ENCODE data around the gene TMEM190. TPM values are rescaled to one million over a fixed set of nuclear protein-coding genes. Genes with fewer than 3 reads are reported as not detected.

TMEM190 gene
- total RNA-seq, 1 experiment from 2014 or later = not detected

DNA sequence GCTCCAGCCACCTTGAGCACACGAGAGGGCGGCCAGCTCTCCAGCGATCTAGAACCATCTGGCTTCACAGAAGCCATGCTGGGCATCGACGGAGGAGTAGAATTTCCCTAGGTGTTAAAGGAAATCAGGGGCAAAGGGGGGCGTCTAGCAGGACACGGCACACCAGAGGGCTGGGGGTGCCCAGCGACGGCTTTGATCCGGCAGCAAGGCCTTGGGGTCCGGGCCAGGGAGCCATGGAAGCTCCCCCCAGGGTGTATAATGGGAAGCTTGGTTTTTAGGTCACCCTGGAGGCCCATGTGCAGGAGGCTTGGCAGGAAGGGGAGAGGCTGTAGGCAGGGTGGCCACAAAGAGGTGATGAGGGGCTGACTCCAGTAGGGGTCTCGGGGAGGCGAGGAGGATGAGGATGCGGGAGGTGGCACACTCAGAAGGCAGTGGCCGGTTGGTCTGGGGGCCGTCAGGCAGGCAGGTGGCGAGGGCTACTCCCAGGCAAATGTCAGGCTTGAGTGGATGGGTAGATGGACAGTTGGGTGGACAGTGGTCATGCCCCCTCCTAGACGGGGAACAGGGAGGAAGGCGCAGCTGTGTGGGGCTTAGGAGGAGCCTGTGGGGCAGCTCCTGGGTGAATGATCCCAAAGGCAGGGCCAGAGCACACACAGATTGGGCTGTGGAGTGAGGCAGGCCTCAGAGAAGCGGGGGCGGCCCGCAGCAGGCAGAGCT is 31.4 kb upstream of the TMEM190 start:
- H3K27ac ChIP-seq (ENCODE audit: low read depth, low read length) = peak overlapping the region; percentile 31; the same call in 1 of the 2 replicates
- no peak overlapping the region for H3K9ac ChIP-seq (ENCODE audit: low read length)
- no peak overlapping the region for H2AFZ ChIP-seq (ENCODE audit: low read depth, low read length, poor library complexity, severe bottlenecking)
- TF ChIP-seq EGR1 (IDR thresholded peaks at IDR 0.05; ENCODE audit: low read depth) (no peak), SIN3A (IDR thresholded peaks at IDR 0.05; ENCODE audit: low read depth) (no peak), EZH2 (IDR thresholded peaks at IDR 0.05) (no peak), EZH2phosphoT487 (IDR thresholded peaks at IDR 0.05; ENCODE audit: borderline replicate concordance) (no peak), SRF (IDR thresholded peaks at IDR 0.05; ENCODE audit: low read depth) (no peak), JUND (IDR thresholded peaks at IDR 0.05) (no peak), POLR2AphosphoS5 (IDR thresholded peaks at IDR 0.05; ENCODE audit: low read depth, low read length) (no peak)
- no peak overlapping the region for H3K4me3 ChIP-seq (replicated peaks in 1 of 2; ENCODE audit: low read depth in 1 of 2, low read length in 2 of 2)
- RAD21 ChIA-PET (ENCODE audit: low non-redundant PET in 1 of 2, low total read pairs in 2 of 2, uncharacterized antibody in 2 of 2, unreplicated experiment in 2 of 2) = no interaction called here
- peaks cover 4 to 5% of the 10 kb centered on the region in 2 experiments; a peak in 3 of 4 replicates for H3K36me3 ChIP-seq (ENCODE audit: control insufficient read depth in 1 of 2, insufficient read depth in 2 of 2, low read length in 2 of 2)
- H3K4me2 ChIP-seq (ENCODE audit: low read length) = peak overlapping the region; percentile 17; the same call in 1 of the 2 replicates
- H3K27me3 ChIP-seq (ENCODE audit: insufficient read depth, low read length) = no peaks in the 10 kb centered on the region
- no peaks in the 10 kb centered on the region for H3K9me3 ChIP-seq (ENCODE audit: control insufficient read depth in 1 of 2, insufficient read depth in 1 of 2, low read depth in 1 of 2, low read length in 2 of 2)
- POLR2A ChIA-PET = no interaction called here
- BruUV-seq (replicated peaks) = no TSS peak
- H4K20me1 ChIP-seq (ENCODE audit: insufficient read depth) = no peaks in the 10 kb centered on the region
- CTCF ChIA-PET = interaction anchor here (1.2 kb wide), 1 partner anchor 44 kb away, joined by 3 read pairs; no protein-coding TSS in a partner anchor
- intact Hi-C loops (cut with micrococcal nuclease) = no loop called here
- peaks cover 10 to 31% of the 10 kb centered on the region in 2 experiments; a peak in 3 of 4 replicates for H3K4me1 ChIP-seq (ENCODE audit: control insufficient read depth in 1 of 2, insufficient read depth in 2 of 2, low read length in 2 of 2)
- H3K79me2 ChIP-seq (ENCODE audit: insufficient read depth, low read length) = peaks cover 6% of the 10 kb centered on the region; the same call in 1 of the 2 replicates
- no peak for DNase-seq (ENCODE audit: low read depth, low spot score)
- no peak for ATAC-seq
- H3K9me2 ChIP-seq (ENCODE audit: insufficient read depth) = no peaks in the 10 kb centered on the region

GRCh38 chr19:55345818-55346724 is 30.6 kb upstream of the TMEM190 start:
- no peak for DNase-seq (ENCODE audit: low read depth, low spot score)
- Histone ChIP-seq H3K9me3 (ENCODE audit: control insufficient read depth in 1 of 2, insufficient read depth in 1 of 2, low read depth in 1 of 2, low read length in 2 of 2) (no peaks in the 10 kb centered on the region), H3K9ac (ENCODE audit: low read length) (no peak overlapping the region), H3K4me1 (ENCODE audit: control insufficient read depth in 1 of 2, insufficient read depth in 2 of 2, low read length in 2 of 2) (peaks cover 10 to 30% of the 10 kb centered on the region in 2 experiments; a peak in 3 of 4 replicates), H4K20me1 (ENCODE audit: insufficient read depth) (no peaks in the 10 kb centered on the region), H3K27me3 (ENCODE audit: insufficient read depth, low read length) (no peaks in the 10 kb centered on the region), H3K79me2 (ENCODE audit: insufficient read depth, low read length) (no peaks in the 10 kb centered on the region), H3K4me2 (ENCODE audit: low read length) (peak overlapping the region; percentile 17; the same call in 1 of the 2 replicates), H3K36me3 (ENCODE audit: control insufficient read depth in 1 of 2, insufficient read depth in 2 of 2, low read length in 2 of 2) (peaks cover 4 to 5% of the 10 kb centered on the region in 2 experiments; a peak in 3 of 4 replicates), H3K4me3 (replicated peaks in 1 of 2; ENCODE audit: low read depth in 1 of 2, low read length in 2 of 2) (no peak overlapping the region), H2AFZ (ENCODE audit: low read depth, low read length, poor library complexity, severe bottlenecking) (no peak overlapping the region), H3K27ac (ENCODE audit: low read depth, low read length) (peak overlapping the region; percentile 31; the same call in 1 of the 2 replicates), H3K9me2 (ENCODE audit: insufficient read depth) (no peaks in the 10 kb centered on the region)
- TF ChIP-seq, protein P1, sequence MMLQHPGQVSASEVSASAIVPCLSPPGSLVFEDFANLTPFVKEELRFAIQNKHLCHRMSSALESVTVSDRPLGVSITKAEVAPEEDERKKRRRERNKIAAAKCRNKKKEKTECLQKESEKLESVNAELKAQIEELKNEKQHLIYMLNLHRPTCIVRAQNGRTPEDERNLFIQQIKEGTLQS (IDR thresholded peaks at IDR 0.05) = no peak
- TF ChIP-seq YY1 (IDR thresholded peaks at IDR 0.05; ENCODE audit: extremely low read depth, insufficient replicate concordance, low read depth, low read length) = no peak
- no peak for TF ChIP-seq FOSL1 (IDR thresholded peaks at IDR 0.05; ENCODE audit: low read depth)
- ChIA-PET POLR2A (no interaction called here), RAD21 (ENCODE audit: low non-redundant PET in 1 of 2, low total read pairs in 2 of 2, uncharacterized antibody in 2 of 2, unreplicated experiment in 2 of 2) (no interaction called here), CTCF (interaction anchor here (1.2 kb wide), 1 partner anchor 45 kb away, joined by 3 read pairs; no protein-coding TSS in a partner anchor)
- no TSS peak for BruUV-seq (replicated peaks)
- no peak for ATAC-seq
- intact Hi-C loops (cut with micrococcal nuclease) = no loop called here
